WTC11 (cell line): ENCODE measurements around the gene TPM4. TPM values are rescaled to one million over a fixed set of nuclear protein-coding genes. Genes with fewer than 3 reads are reported as not detected.

Experiments used
- ATAC-seq: fragments of 200-7000 bp; cut with Tn5 transposase; 2 replicates; pipeline ENCODE4 v1.10.0; 2021; ENCODE audit warnings: mild to moderate bottlenecking, moderate library complexity
- CTCF ChIA-PET: fragments of 300-600 bp; sonication (Branson Sonifier 250); formaldehyde crosslinking; loops from one replicate; lab custom pipeline; 2021; ENCODE audit warnings: antibody characterized with exemption; lab: Charles Lee
- POLR2A ChIA-PET: fragments of 350-600 bp; sonication (Branson Sonifier 250); formaldehyde crosslinking; loops from one replicate; lab custom pipeline; 2021; ENCODE audit warnings: antibody characterized with exemption; lab: Charles Lee
- DNase-seq: peaks from one replicate; pipeline ENCODE4 v3.0.0; 2021; ENCODE audit warnings: low spot score
- H3K27ac Mint-ChIP-seq: 2 replicates; pipeline ENCODE4 v1.8.0; 2021; ENCODE audit warnings: mixed read lengths
- H3K27me3 Mint-ChIP-seq: 2 replicates; pipeline ENCODE4 v1.8.0; 2021; ENCODE audit warnings: low read depth, mild to moderate bottlenecking, moderate library complexity, mixed read lengths
- H3K36me3 Mint-ChIP-seq: 2 replicates; pipeline ENCODE4 v1.8.0; 2021; ENCODE audit warnings: mixed read lengths
- H3K4me1 Mint-ChIP-seq: 2 replicates; pipeline ENCODE4 v1.8.0; 2022; ENCODE audit warnings: mixed read lengths
- H3K4me3 Mint-ChIP-seq: 2 replicates; pipeline ENCODE4 v1.8.0; 2021; ENCODE audit warnings: mild to moderate bottlenecking, moderate library complexity, mixed read lengths
- H3K9me3 Mint-ChIP-seq: 2 replicates; pipeline ENCODE4 v1.8.0; 2021; ENCODE audit warnings: mixed read lengths
- CREB1 ChIP-seq: sonication (generic); formaldehyde crosslinking; IDR thresholded peaks from 2 replicates; pipeline ENCODE4 v1.8.0; 2023; ENCODE audit warnings: mild to moderate bottlenecking, missing genetic modification reagents
- ELF4 ChIP-seq: sonication (generic); formaldehyde crosslinking; IDR thresholded peaks from 2 replicates; pipeline ENCODE4 v1.8.1; 2022; ENCODE audit warnings: low read depth, mild to moderate bottlenecking, moderate library complexity, missing genetic modification reagents
- GRHL2 ChIP-seq: fragments of 250-450 bp; sonication (Bioruptor Pico); IDR thresholded peaks from 2 replicates; pipeline ENCODE4 v1.8.0; 2022; ENCODE audit warnings: mild to moderate bottlenecking, moderate library complexity; ENCODE audit not compliant: insufficient replicate concordance, severe bottlenecking
- JAZF1 ChIP-seq: fragments of 250-450 bp; sonication (Bioruptor Pico); IDR thresholded peaks from 2 replicates; pipeline ENCODE4 v1.9.0; 2021; ENCODE audit warnings: moderate library complexity, mild to moderate bottlenecking, inconsistent platforms
- NFATC4 ChIP-seq: fragments of 250-450 bp; sonication (Bioruptor Pico); IDR thresholded peaks from 2 replicates; pipeline ENCODE4 v1.9.0; 2021; ENCODE audit warnings: mild to moderate bottlenecking
- NR2C2 ChIP-seq: sonication (generic); formaldehyde crosslinking; IDR thresholded peaks from 2 replicates; pipeline ENCODE4 v1.8.0; 2022; ENCODE audit warnings: mild to moderate bottlenecking, missing genetic modification reagents
- RELA ChIP-seq: sonication (generic); formaldehyde crosslinking; IDR thresholded peaks from 2 replicates; pipeline ENCODE4 v1.8.1; 2022; ENCODE audit warnings: missing genetic modification reagents, mild to moderate bottlenecking, borderline replicate concordance
- RORB ChIP-seq: fragments of 250-450 bp; sonication (Bioruptor Pico); IDR thresholded peaks from 2 replicates; pipeline ENCODE4 v1.9.0; 2021; ENCODE audit warnings: mild to moderate bottlenecking
- SMAD3 ChIP-seq: sonication (generic); formaldehyde crosslinking; IDR thresholded peaks from 2 replicates; pipeline ENCODE4 v1.8.0; 2022; ENCODE audit warnings: missing genetic modification reagents, mild to moderate bottlenecking, borderline replicate concordance
- SP1 ChIP-seq: sonication (generic); formaldehyde crosslinking; conservative IDR thresholded peaks from 2 replicates; pipeline ENCODE4 v1.8.1; 2022; ENCODE audit warnings: missing genetic modification reagents
- ZBTB21 ChIP-seq: sonication (generic); formaldehyde crosslinking; IDR thresholded peaks from 2 replicates; pipeline ENCODE4 v1.8.1; 2023; ENCODE audit warnings: mild to moderate bottlenecking, missing genetic modification reagents, borderline replicate concordance
- ZNF121 ChIP-seq: sonication (generic); formaldehyde crosslinking; IDR thresholded peaks from 2 replicates; pipeline ENCODE4 v1.8.0; 2023; ENCODE audit warnings: missing genetic modification reagents
- ZNF232 ChIP-seq: sonication (generic); formaldehyde crosslinking; IDR thresholded peaks from 2 replicates; pipeline ENCODE4 v1.8.0; 2022; ENCODE audit warnings: mild to moderate bottlenecking, missing genetic modification reagents
- total RNA-seq: library from RNA; stranded (reverse); gene quantifications from 3 replicates; pipeline ENCODE4 v1.2.3, GENCODE V29; 2021
- TF ChIP-seq, protein P1 (sequence below): fragments of 200-600 bp; IDR thresholded peaks from 2 replicates; pipeline ENCODE4 v1.8.0; 2022; ENCODE audit warnings: antibody characterized with exemption
- TF ChIP-seq, protein P2 (sequence below): sonication (generic); formaldehyde crosslinking; IDR thresholded peaks from 2 replicates; pipeline ENCODE4 v1.8.0; 2022; ENCODE audit warnings: mild to moderate bottlenecking, missing genetic modification reagents
- TF ChIP-seq, protein P3 (sequence below): sonication (generic); formaldehyde crosslinking; IDR thresholded peaks from 2 replicates; pipeline ENCODE4 v1.8.1; 2022; ENCODE audit warnings: low read depth, mild to moderate bottlenecking, moderate library complexity, missing genetic modification reagents, borderline replicate concordance
- TF ChIP-seq, protein P4 (sequence below): fragments of 250-450 bp; sonication (Bioruptor Pico); conservative IDR thresholded peaks from 2 replicates; pipeline ENCODE4 v1.9.0; 2021; ENCODE audit warnings: mild to moderate bottlenecking
- TF ChIP-seq, protein P5 (sequence below): sonication (generic); formaldehyde crosslinking; IDR thresholded peaks from 2 replicates; pipeline ENCODE4 v1.8.1; 2023; ENCODE audit warnings: mild to moderate bottlenecking, missing genetic modification reagents
- TF ChIP-seq, protein P6 (sequence below): sonication (generic); formaldehyde crosslinking; conservative IDR thresholded peaks from 2 replicates; pipeline ENCODE4 v1.8.1; 2023; ENCODE audit warnings: mild to moderate bottlenecking, low read depth, missing genetic modification reagents, moderate library complexity
- TF ChIP-seq, protein P7 (sequence below): sonication (generic); formaldehyde crosslinking; IDR thresholded peaks from 2 replicates; pipeline ENCODE4 v1.8.1; 2023; ENCODE audit warnings: mild to moderate bottlenecking, missing genetic modification reagents

Gene TPM4
- total RNA-seq, 1 experiment from 2014 or later: 302 TPM

DNA sequence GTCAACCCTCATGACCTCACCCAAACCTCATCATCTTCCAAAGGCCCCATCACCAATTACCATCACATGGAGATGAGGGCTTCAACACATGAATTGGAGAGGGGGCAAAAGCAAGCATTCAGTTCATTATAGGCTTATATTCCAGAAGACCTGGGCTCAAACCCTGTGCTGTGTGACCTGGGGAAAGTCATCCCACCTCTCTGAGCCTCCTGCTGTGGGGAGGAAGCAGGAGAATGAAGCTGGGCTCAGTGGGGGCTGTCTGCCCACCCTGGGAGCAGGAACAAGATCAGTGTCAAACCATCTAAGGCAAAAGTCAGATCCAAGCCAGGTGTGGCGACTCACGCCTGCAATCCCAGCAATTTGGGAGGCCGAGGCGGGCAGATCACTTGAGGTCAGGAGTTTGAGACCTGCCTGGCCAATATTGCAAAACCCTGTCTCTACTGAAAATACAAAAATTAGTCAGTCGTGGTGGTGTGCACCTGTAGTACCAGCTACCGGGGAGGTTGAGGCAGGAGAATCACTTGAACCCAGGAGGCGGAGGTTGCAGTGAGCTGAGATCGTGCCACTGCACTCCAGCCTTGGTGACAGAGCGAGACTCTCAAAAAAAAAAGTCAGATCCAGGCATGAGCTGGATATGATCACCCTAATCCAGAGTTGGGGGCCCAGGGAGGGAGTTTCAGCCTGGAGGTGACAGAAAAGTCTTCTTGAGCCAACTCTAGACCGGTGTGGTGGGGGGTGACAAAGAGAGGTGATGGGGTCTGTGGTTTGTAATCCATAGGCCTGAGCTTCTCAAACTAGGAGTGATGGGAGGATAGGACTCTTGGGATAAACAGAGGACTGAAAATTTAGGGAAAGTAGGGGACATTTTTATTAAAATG, 1.6 kb upstream of the TPM4 start:
- ChIA-PET CTCF (interaction anchor here (1.0 to 8.9 kb wide), 6 partner anchors 13 to 36 kb away, joined by 3 to 100 read pairs (median 6); no protein-coding TSS in a partner anchor), POLR2A (interaction anchor here (0.5 to 2.5 kb wide), 6 partner anchors 8 to 1574 kb away, joined by 3 to 17 read pairs (median 6); partner anchors contain the start of gene RAB8A)
- Mint-ChIP-seq H3K9me3 (no peaks in the 10 kb centered on the region), H3K27ac (peak overlapping the region; percentile 69), H3K27me3 (no peaks in the 10 kb centered on the region), H3K4me1 (peaks cover 44% of the 10 kb centered on the region), H3K4me3 (peak overlapping the region; percentile 85), H3K36me3 (peaks cover 5% of the 10 kb centered on the region; the same call in 1 of the 2 replicates)
- ATAC-seq (no peak), DNase-seq (no peak)
- TF ChIP-seq, protein P1, sequence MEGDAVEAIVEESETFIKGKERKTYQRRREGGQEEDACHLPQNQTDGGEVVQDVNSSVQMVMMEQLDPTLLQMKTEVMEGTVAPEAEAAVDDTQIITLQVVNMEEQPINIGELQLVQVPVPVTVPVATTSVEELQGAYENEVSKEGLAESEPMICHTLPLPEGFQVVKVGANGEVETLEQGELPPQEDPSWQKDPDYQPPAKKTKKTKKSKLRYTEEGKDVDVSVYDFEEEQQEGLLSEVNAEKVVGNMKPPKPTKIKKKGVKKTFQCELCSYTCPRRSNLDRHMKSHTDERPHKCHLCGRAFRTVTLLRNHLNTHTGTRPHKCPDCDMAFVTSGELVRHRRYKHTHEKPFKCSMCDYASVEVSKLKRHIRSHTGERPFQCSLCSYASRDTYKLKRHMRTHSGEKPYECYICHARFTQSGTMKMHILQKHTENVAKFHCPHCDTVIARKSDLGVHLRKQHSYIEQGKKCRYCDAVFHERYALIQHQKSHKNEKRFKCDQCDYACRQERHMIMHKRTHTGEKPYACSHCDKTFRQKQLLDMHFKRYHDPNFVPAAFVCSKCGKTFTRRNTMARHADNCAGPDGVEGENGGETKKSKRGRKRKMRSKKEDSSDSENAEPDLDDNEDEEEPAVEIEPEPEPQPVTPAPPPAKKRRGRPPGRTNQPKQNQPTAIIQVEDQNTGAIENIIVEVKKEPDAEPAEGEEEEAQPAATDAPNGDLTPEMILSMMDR: no peak
- TF ChIP-seq ZBTB21 (CRISPR knock-in tag) (no peak), NFATC4 (no peak), RELA (CRISPR knock-in tag) (no peak), GRHL2 (CRISPR knock-in tag) (no peak), CREB1 (CRISPR knock-in tag) (no peak), SMAD3 (CRISPR knock-in tag) (no peak), SP1 (CRISPR knock-in tag) (no peak), ELF4 (CRISPR knock-in tag) (no peak), RORB (no peak), NR2C2 (CRISPR knock-in tag) (no peak), JAZF1 (CRISPR knock-in tag) (no peak), ZNF121 (CRISPR knock-in tag) (no peak), ZNF232 (CRISPR knock-in tag) (no peak)
- TF ChIP-seq, protein P2, sequence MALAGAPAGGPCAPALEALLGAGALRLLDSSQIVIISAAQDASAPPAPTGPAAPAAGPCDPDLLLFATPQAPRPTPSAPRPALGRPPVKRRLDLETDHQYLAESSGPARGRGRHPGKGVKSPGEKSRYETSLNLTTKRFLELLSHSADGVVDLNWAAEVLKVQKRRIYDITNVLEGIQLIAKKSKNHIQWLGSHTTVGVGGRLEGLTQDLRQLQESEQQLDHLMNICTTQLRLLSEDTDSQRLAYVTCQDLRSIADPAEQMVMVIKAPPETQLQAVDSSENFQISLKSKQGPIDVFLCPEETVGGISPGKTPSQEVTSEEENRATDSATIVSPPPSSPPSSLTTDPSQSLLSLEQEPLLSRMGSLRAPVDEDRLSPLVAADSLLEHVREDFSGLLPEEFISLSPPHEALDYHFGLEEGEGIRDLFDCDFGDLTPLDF (CRISPR knock-in tag): no peak
- TF ChIP-seq, protein P3, sequence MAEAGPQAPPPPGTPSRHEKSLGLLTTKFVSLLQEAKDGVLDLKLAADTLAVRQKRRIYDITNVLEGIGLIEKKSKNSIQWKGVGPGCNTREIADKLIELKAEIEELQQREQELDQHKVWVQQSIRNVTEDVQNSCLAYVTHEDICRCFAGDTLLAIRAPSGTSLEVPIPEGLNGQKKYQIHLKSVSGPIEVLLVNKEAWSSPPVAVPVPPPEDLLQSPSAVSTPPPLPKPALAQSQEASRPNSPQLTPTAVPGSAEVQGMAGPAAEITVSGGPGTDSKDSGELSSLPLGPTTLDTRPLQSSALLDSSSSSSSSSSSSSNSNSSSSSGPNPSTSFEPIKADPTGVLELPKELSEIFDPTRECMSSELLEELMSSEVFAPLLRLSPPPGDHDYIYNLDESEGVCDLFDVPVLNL (CRISPR knock-in tag): no peak
- TF ChIP-seq, protein P4, sequence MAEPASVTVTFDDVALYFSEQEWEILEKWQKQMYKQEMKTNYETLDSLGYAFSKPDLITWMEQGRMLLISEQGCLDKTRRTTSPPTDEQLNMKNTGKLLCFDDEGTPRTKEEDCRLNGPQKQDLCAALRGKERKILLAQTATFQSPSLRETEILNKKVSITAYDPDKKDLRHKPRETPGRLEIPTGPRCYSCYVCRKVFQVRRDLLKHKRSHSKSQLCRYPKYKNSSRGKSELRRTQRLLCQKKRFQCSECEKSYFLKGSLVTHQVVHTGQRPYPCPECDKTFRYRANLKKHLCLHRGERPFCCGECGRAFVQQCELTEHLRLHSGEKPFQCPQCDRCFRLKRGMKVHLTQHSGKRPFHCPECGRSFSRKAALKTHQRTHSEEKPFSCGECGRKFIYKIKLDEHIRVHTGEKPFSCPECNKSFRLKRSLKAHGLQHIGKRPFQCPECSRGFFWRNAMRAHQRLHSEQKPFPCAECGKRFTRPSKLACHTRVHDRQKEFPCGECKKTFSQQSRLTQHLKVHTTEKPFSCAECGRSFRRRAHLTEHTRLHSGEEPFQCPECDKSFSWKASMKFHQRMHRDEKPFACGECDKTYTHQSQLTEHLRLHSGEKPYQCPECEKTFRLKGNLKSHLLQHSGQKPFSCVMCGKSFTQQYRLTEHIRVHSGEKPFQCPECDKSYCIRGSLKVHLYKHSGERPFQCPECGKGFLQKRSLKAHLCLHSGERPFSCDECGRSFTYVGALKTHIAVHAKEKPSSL (CRISPR knock-in tag): no peak
- TF ChIP-seq, protein P5, sequence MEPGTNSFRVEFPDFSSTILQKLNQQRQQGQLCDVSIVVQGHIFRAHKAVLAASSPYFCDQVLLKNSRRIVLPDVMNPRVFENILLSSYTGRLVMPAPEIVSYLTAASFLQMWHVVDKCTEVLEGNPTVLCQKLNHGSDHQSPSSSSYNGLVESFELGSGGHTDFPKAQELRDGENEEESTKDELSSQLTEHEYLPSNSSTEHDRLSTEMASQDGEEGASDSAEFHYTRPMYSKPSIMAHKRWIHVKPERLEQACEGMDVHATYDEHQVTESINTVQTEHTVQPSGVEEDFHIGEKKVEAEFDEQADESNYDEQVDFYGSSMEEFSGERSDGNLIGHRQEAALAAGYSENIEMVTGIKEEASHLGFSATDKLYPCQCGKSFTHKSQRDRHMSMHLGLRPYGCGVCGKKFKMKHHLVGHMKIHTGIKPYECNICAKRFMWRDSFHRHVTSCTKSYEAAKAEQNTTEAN (CRISPR knock-in tag): no peak
- TF ChIP-seq, protein P6, sequence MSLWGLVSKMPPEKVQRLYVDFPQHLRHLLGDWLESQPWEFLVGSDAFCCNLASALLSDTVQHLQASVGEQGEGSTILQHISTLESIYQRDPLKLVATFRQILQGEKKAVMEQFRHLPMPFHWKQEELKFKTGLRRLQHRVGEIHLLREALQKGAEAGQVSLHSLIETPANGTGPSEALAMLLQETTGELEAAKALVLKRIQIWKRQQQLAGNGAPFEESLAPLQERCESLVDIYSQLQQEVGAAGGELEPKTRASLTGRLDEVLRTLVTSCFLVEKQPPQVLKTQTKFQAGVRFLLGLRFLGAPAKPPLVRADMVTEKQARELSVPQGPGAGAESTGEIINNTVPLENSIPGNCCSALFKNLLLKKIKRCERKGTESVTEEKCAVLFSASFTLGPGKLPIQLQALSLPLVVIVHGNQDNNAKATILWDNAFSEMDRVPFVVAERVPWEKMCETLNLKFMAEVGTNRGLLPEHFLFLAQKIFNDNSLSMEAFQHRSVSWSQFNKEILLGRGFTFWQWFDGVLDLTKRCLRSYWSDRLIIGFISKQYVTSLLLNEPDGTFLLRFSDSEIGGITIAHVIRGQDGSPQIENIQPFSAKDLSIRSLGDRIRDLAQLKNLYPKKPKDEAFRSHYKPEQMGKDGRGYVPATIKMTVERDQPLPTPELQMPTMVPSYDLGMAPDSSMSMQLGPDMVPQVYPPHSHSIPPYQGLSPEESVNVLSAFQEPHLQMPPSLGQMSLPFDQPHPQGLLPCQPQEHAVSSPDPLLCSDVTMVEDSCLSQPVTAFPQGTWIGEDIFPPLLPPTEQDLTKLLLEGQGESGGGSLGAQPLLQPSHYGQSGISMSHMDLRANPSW (CRISPR knock-in tag): no peak
- TF ChIP-seq, protein P7, sequence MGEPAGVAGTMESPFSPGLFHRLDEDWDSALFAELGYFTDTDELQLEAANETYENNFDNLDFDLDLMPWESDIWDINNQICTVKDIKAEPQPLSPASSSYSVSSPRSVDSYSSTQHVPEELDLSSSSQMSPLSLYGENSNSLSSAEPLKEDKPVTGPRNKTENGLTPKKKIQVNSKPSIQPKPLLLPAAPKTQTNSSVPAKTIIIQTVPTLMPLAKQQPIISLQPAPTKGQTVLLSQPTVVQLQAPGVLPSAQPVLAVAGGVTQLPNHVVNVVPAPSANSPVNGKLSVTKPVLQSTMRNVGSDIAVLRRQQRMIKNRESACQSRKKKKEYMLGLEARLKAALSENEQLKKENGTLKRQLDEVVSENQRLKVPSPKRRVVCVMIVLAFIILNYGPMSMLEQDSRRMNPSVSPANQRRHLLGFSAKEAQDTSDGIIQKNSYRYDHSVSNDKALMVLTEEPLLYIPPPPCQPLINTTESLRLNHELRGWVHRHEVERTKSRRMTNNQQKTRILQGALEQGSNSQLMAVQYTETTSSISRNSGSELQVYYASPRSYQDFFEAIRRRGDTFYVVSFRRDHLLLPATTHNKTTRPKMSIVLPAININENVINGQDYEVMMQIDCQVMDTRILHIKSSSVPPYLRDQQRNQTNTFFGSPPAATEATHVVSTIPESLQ (CRISPR knock-in tag): no peak
